Immature natural killer cell (primary cell): Measurements from ENCODE around the gene GULP1. TPM values are rescaled to one million over a fixed set of nuclear protein-coding genes. Genes with fewer than 3 reads are reported as not detected.

Experiments used
- DNase-seq, 3 donors: peaks; one replicate each; pipeline ENCODE4 v3.0.0; 2022; ENCODE audit warnings: mixed read lengths in 1 of 3
- H3K27ac Mint-ChIP-seq, 6 donors: one replicate each; pipeline ENCODE4 v1.8.0; 2020; ENCODE audit warnings: mixed read lengths in 6 of 6, mild to moderate bottlenecking in 5 of 6, inconsistent platforms in 4 of 6, moderate library complexity in 3 of 6
- H3K27me3 Mint-ChIP-seq, 3 donors: one replicate each; pipeline ENCODE4 v1.8.0; 2020 to 2021; ENCODE audit warnings: low read depth in 3 of 3, mild to moderate bottlenecking in 3 of 3, mixed read lengths in 3 of 3, moderate library complexity in 3 of 3, inconsistent platforms in 1 of 3
- H3K36me3 Mint-ChIP-seq, 3 donors: one replicate each; pipeline ENCODE4 v1.8.0; 2020; ENCODE audit warnings: mixed read lengths in 3 of 3, inconsistent platforms in 2 of 3, mild to moderate bottlenecking in 2 of 3
- H3K4me1 Mint-ChIP-seq, 2 donors: one replicate each; pipeline ENCODE4 v1.8.0; 2020; ENCODE audit warnings: inconsistent platforms in 2 of 2, mild to moderate bottlenecking in 2 of 2, mixed read lengths in 2 of 2, moderate library complexity in 1 of 2
- H3K4me3 Mint-ChIP-seq, 5 donors: one replicate each; pipeline ENCODE4 v1.8.0; 2020; ENCODE audit warnings: mild to moderate bottlenecking in 5 of 5, mixed read lengths in 5 of 5, inconsistent platforms in 3 of 5, moderate library complexity in 3 of 5
- H3K9me3 Mint-ChIP-seq, 6 donors: one replicate each; pipeline ENCODE4 v1.8.0; 2020; ENCODE audit warnings: mild to moderate bottlenecking in 6 of 6, mixed read lengths in 6 of 6, inconsistent platforms in 4 of 6, moderate library complexity in 3 of 6
- polyA plus RNA-seq, 3 donors: library from polyadenylated mRNA; unstranded; fragments of 300-500 nt; fragmentation: Illumina TruSeq; gene quantifications; one replicate each; pipeline ENCODE4 v1.2.3, GENCODE V29; 2021

Gene GULP1
- polyA plus RNA-seq, 3 donors from 2014 or later: not detected

DNA sequence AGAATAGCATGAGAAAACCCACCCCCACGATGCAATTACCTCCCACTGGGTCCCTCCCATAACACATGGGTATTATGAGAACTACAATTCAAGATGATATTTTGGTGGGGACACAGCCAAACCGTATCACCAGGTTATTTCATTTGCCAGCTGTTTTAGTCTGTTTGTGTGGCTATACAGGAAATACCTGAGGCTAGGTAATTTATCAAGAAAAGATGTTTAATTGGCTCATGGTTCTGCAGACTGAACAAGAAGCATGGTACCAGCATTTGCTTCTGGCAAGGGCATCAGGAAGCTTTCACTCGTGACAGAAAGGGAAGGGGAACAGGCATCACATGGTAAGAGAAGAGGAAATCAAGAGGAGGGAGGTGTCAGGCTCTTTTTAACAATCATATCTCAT, 329.2 kb downstream of the GULP1 start:
- Mint-ChIP-seq H3K4me3 (no peak overlapping the region), H3K27ac (no peak overlapping the region), H3K36me3 (no peaks in the 10 kb centered on the region), H3K9me3 (peaks cover 13 to 61% (median 31%) of the 10 kb centered on the region in 6 donors), H3K4me1 (no peaks in the 10 kb centered on the region), H3K27me3 (peaks cover 0 to 2% (median 0%) of the 10 kb centered on the region in 3 donors)
- DNase-seq: no peak

DNA sequence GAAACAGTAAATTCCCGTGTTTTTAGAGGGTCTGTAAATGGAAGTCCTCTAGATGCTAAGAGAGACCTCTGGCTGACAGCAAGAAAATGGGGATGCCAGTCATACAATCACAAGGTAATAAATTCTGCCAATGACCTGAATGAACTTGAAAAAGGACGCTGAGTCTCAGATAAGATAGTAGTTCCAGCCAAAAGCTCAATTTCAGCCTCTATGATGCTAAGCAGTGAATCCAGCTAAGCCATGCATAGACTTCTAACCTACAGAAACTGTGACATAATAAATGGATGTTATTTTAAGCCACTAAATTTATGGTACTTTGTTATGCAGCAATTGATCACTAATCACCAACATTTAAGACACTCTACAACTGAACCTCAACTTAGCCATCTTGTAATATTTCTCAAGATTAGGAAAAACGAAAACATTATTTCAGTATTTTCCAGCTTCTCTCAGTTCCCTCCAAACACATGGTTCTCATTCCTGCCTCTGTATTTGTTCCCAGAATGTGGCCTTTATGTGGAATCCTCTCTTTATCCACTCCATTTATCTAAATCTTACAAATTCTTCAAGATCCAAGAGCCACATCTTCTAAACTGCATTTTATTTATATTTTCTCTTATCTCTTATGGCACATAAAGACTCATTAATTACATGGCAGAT, 331.1 kb downstream of the GULP1 start:
- peaks cover 9 to 48% (median 29%) of the 10 kb centered on the region in 6 donors for H3K9me3 Mint-ChIP-seq

DNA sequence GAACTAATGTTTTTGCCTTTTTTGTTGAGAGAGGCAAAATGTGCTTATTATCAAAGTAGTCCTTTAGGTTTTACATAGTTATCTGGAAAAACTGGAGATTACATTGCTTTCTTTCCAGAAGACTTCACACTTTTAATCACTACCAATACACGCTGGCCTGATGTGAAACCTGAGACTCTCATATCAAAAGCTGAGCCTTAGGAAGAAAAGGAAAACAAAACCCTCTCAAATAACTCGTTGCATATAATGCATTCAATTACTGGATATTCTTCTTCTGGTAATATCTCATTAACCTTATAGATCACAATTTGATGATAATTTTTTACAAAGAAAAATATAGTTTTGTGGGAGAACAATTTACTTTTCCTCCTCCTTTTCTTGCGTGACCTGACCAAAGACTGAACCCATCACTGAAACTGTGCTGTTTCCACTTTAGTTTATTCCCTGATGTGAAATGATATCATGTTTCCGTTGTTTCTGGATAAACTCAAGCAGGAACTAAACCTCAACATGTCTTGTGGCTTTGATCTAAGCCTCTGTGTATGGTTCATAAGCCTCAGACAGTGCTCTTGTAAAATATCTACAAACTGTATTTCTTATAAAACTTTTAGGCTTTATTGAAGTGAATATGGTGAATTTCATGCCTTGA, 332.4 kb downstream of the GULP1 start:
- no peak for DNase-seq
- H3K27ac Mint-ChIP-seq: no peak overlapping the region
- no peaks in the 10 kb centered on the region for H3K36me3 Mint-ChIP-seq
- peaks cover 8 to 47% (median 26%) of the 10 kb centered on the region in 6 donors for H3K9me3 Mint-ChIP-seq
- no peaks in the 10 kb centered on the region for H3K27me3 Mint-ChIP-seq
- H3K4me1 Mint-ChIP-seq: no peaks in the 10 kb centered on the region
- H3K4me3 Mint-ChIP-seq: no peak overlapping the region

More for the DNA sequence above, 331.1 kb downstream of the GULP1 start:
- H3K27me3 Mint-ChIP-seq: no peaks in the 10 kb centered on the region
- H3K4me3 Mint-ChIP-seq: no peak overlapping the region
- no peaks in the 10 kb centered on the region for H3K36me3 Mint-ChIP-seq
- H3K27ac Mint-ChIP-seq: no peak overlapping the region
- H3K4me1 Mint-ChIP-seq: no peaks in the 10 kb centered on the region
- DNase-seq: no peak

DNA sequence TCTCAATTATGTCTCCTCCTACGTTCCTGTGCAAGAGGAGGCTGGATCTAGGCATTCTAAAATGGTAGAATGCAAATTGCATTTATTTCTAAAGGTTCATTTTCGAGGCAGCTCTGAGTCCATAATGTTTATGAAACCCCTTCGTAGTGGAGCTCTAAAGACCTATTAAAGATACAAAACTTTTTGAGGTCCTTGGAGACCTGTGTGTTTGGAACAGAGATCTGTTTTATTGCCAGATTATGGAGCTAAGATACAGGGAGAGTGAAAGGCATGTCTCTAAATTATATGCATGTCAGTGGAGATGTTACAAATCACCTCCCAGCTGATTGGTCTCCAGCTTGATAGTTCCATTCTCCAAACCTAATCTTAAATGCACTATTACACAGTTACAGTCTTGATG, 335.8 kb downstream of the GULP1 start:
- no peak for DNase-seq
- Mint-ChIP-seq H3K4me1 (no peaks in the 10 kb centered on the region), H3K27ac (no peak overlapping the region), H3K4me3 (no peak overlapping the region), H3K27me3 (no peaks in the 10 kb centered on the region), H3K9me3 (peaks cover 4 to 30% (median 21%) of the 10 kb centered on the region in 6 donors), H3K36me3 (no peaks in the 10 kb centered on the region)

DNA sequence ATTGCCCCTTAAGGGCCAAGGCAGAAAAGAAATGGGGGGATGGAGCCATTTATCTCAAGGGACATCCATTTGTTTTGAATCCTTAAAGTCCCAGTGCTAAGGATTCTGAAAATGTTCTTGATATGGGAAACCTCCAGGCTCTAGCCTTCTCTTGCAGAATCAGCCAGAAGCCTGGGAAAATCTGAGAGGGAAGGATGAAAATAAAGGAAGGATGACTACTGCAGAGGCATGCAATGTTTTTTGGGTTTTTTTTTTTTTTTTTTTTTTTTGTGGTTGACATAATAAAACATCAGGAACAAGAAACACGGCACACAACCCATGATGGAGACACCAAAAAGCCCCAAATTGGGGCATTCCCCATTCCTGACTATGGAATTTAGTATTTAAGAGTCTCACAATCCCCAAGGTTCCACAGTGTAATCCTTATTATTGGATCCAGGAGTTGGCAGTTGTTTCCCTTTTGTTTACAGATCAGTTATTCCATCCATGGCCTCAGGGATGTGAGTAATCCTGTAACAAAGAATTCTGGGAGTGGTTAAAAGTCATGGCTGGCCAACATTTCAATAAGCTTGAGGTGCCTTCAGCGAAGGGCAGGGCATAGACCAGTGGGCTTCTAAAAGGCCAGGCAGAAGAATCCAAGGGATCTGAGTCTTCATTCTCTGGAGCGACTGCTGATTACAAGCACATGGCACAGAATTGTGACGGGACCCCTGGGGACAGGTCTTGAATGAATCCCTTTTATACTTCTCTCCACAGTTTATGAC, 337.5 kb downstream of the GULP1 start:
- no peak overlapping the region for H3K4me3 Mint-ChIP-seq
- peaks cover 3 to 25% (median 19%) of the 10 kb centered on the region in 6 donors for H3K9me3 Mint-ChIP-seq
- H3K27me3 Mint-ChIP-seq: no peaks in the 10 kb centered on the region
- H3K36me3 Mint-ChIP-seq: no peaks in the 10 kb centered on the region
- no peak for DNase-seq
- H3K4me1 Mint-ChIP-seq: no peaks in the 10 kb centered on the region
- H3K27ac Mint-ChIP-seq: no peak overlapping the region

DNA sequence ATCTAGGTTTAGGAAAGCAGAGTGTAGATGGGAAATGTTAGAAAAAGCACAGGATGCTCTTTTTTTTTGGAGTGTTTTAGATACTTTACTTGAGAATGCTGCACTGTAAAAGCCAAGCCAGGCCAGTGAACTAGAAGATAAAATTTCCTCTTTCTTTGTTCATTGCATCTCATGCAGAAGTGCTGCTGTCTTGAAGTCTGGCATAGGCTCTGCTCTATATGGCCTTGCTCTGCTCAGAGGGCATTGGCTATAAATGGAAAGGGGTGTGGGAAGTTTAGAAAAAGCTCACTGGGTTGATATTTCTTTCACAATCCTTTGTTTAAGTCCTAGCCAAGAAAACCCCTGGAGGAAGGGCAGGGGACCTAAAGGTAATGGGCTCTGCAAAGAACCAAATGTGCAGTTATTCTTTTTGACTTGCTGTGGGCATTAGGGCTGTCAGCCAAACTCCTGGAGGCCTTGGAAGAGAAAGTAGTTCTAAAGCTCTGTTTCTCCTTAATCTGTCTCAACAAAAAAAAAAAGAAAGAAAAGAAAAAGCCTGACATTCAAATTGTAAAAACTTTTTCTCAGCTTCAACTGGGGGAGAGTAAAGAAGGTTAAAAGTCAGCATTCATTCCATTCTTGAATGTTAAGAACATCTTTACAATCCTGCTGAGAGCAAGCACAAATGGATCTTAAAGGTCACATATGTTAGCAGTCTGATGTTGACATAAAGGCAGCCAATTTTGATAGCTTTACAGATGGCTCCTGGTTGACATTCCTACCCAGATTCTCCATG, 338.3 kb downstream of the GULP1 start:
- no peaks in the 10 kb centered on the region for H3K36me3 Mint-ChIP-seq
- no peaks in the 10 kb centered on the region for H3K27me3 Mint-ChIP-seq
- H3K27ac Mint-ChIP-seq: no peak overlapping the region
- H3K9me3 Mint-ChIP-seq: peaks cover 3 to 25% (median 19%) of the 10 kb centered on the region in 6 donors
- no peak overlapping the region for H3K4me3 Mint-ChIP-seq
- H3K4me1 Mint-ChIP-seq: no peaks in the 10 kb centered on the region
- DNase-seq: no peak

DNA sequence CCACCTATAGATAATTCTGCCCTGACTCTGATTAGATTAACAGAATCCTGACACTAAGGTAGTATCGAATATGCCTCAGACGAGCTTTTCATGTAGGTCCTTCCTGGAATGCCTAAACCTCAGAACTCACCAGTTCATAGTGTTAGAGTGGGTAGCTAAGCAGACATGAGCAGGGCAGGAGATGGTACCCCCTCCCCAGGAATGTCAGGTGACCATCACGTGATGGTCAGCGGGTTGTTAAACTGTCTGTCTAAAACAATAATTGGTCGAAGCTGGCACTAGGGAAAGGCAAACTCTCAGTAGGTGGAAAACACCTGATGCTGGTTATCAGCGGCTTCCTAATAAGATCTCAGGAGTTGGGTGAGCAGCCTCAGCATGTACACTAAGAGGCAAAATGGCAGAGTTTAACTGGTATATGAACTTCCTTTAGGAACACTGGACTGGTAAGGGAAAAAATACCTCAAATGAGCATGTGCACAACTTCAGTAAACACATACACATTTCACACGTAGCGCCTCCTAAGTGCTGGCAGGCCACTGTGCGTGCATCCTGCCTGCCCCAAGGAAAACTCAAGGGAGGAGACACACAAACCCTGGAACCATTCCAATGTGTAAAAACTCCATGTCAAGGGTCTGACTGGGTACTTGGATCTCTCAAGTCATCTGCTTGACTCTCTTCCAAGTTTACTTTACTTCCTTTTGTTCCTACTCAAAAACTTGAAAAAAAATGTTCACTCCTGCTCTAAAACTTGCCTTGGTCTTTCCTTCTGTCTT, 339.5 kb downstream of the GULP1 start:
- H3K27me3 Mint-ChIP-seq: no peaks in the 10 kb centered on the region
- DNase-seq: no peak
- H3K4me1 Mint-ChIP-seq: no peaks in the 10 kb centered on the region
- no peak overlapping the region for H3K4me3 Mint-ChIP-seq
- H3K9me3 Mint-ChIP-seq: peaks cover 5 to 25% (median 12%) of the 10 kb centered on the region in 6 donors
- no peaks in the 10 kb centered on the region for H3K36me3 Mint-ChIP-seq
- H3K27ac Mint-ChIP-seq: no peak overlapping the region

DNA sequence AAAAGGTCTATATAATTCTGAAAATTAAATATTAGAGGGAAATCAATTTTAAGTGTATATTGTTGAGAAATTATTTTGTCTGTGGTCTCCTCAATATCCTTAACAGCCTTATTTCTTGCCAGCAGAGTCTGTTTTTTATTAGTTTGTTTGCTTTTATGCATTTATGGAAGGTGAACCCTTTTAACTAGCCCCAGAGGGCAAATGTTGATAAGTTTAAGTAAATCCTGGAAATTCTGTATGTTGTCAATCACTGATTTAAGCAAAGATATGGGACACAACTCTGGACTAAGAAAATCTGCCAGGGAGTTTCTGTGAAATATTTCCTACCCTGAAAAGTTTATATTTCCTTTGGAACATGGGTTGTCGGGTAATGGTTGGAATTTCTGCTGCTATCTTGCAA, 343.0 kb downstream of the GULP1 start:
- Mint-ChIP-seq H3K9me3 (peaks cover 3 to 22% (median 10%) of the 10 kb centered on the region in 6 donors), H3K4me1 (no peaks in the 10 kb centered on the region), H3K4me3 (no peak overlapping the region), H3K27me3 (peaks cover 0 to 1% (median 0%) of the 10 kb centered on the region in 3 donors), H3K27ac (no peak overlapping the region), H3K36me3 (no peaks in the 10 kb centered on the region)
- DNase-seq: no peak
